ENCODE data around the gene MYO3B.

Gene MYO3B

DNA sequence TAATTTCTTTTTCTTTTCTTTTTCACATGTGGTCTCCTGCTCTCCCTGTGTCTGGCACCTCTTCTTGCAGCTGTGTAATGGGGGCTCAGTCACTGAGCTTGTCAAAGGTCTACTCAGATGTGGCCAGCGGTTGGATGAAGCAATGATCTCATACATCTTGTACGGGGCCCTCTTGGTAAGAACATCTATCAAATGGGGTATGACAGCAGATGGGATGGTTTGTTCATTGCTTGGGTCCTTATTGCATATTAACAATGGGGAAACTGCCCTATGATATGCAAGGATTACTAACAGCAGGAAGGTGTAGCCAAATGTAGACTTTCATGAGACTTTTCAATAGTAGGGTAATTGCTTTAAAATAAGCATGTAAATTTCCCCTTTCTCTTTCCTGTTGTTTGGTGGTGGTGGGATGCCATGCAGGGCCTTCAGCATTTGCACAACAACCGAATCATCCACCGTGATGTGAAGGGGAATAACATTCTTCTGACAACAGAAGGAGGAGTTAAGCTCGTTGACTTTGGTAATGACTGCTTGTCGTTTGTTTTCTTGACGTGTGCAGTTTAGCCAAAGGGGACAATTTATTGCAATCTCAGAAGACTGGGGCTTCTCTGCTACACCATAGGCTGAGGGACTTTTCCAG is 36.5 kb downstream of the MYO3B start:
- no peak for DNase-seq (ENCODE audit: low read depth)
- H3K4me3 ChIP-seq (ENCODE audit: low read length): no peak overlapping the region
- no peak overlapping the region for H3K9ac ChIP-seq (ENCODE audit: low read length)
- peaks cover 4% of the 10 kb centered on the region for H3K9me3 ChIP-seq (ENCODE audit: control insufficient read depth, low read length)
- H3K27me3 ChIP-seq (replicated peaks; ENCODE audit: control insufficient read depth, insufficient read depth, low read length): no peaks in the 10 kb centered on the region
- peaks cover 21% of the 10 kb centered on the region for H3K4me1 ChIP-seq (ENCODE audit: control insufficient read depth, insufficient read depth, low read length)
- H3K36me3 ChIP-seq (ENCODE audit: control insufficient read depth, insufficient read depth, low read length, severe bottlenecking): no peaks in the 10 kb centered on the region

DNA sequence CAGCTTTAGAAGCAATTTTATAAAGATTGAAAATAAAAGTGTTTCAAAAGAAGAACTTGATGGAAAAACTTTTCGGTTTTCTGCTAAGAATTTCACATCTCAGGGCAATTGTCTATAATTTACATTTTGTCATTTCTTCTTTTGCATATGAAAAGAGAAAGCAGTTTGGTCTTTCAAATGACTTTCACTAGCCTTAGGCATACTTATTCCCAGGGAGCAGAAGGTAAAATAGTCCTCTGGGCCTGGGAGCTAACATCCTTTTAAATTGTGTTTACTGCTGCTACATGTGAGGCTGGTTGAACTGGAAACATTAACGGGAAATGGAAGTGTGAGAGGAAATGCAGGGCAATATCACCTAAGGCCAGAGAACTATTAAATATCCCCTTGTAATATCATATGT is 37.1 kb downstream of the MYO3B start:
- Histone ChIP-seq H3K9me3 (ENCODE audit: control insufficient read depth, low read length) (peaks cover 4% of the 10 kb centered on the region), H3K27me3 (replicated peaks; ENCODE audit: control insufficient read depth, insufficient read depth, low read length) (no peaks in the 10 kb centered on the region), H3K36me3 (ENCODE audit: control insufficient read depth, insufficient read depth, low read length, severe bottlenecking) (no peaks in the 10 kb centered on the region), H3K4me3 (ENCODE audit: low read length) (no peak overlapping the region), H3K9ac (ENCODE audit: low read length) (no peak overlapping the region), H3K4me1 (ENCODE audit: control insufficient read depth, insufficient read depth, low read length) (peaks cover 21% of the 10 kb centered on the region)
- DNase-seq (ENCODE audit: low read depth): no peak

- peaks cover 24% of the 10 kb centered on the region for H3K4me1 ChIP-seq (ENCODE audit: control insufficient read depth, insufficient read depth, low read length)
- no peak for DNase-seq (ENCODE audit: low read depth)
- no peaks in the 10 kb centered on the region for H3K27me3 ChIP-seq (replicated peaks; ENCODE audit: control insufficient read depth, insufficient read depth, low read length)
- H3K4me3 ChIP-seq (ENCODE audit: low read length): no peak overlapping the region
- no peaks in the 10 kb centered on the region for H3K36me3 ChIP-seq (ENCODE audit: control insufficient read depth, insufficient read depth, low read length, severe bottlenecking)
- no peak overlapping the region for H3K9ac ChIP-seq (ENCODE audit: low read length)
- no peaks in the 10 kb centered on the region for H3K9me3 ChIP-seq (ENCODE audit: control insufficient read depth, low read length)
Observed at GRCh38 chr2:170216428-170216827, 38.5 kb downstream of the MYO3B start.

DNA sequence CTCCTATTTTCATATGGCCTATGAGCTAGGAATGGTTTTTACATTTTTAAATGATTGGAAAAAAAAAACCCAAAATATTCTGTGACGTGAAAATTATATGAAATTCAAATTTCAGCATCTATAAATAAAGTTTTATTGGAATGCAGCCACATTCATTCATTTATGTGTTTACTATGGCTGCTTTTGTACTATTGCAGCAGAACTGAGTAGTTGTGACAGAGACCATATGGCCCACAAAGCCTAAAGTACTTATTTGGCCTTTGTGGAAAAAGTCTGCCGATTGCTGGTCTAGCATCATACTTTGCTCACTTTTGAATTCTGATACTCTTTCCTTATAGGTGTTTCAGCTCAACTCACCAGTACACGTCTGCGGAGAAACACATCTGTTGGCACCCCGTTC is 39.0 kb downstream of the MYO3B start:
- no peaks in the 10 kb centered on the region for H3K27me3 ChIP-seq (replicated peaks; ENCODE audit: control insufficient read depth, insufficient read depth, low read length)
- H3K4me3 ChIP-seq (ENCODE audit: low read length): no peak overlapping the region
- no peak overlapping the region for H3K9ac ChIP-seq (ENCODE audit: low read length)
- no peaks in the 10 kb centered on the region for H3K9me3 ChIP-seq (ENCODE audit: control insufficient read depth, low read length)
- DNase-seq (ENCODE audit: low read depth): no peak
- no peaks in the 10 kb centered on the region for H3K36me3 ChIP-seq (ENCODE audit: control insufficient read depth, insufficient read depth, low read length, severe bottlenecking)
- H3K4me1 ChIP-seq (ENCODE audit: control insufficient read depth, insufficient read depth, low read length): peaks cover 29% of the 10 kb centered on the region

GRCh38 chr2:170217778-170218251 is 39.9 kb downstream of the MYO3B start:
- H3K4me1 ChIP-seq (ENCODE audit: control insufficient read depth, insufficient read depth, low read length): peaks cover 32% of the 10 kb centered on the region
- no peak overlapping the region for H3K4me3 ChIP-seq (ENCODE audit: low read length)
- H3K36me3 ChIP-seq (ENCODE audit: control insufficient read depth, insufficient read depth, low read length, severe bottlenecking): no peaks in the 10 kb centered on the region
- no peaks in the 10 kb centered on the region for H3K27me3 ChIP-seq (replicated peaks; ENCODE audit: control insufficient read depth, insufficient read depth, low read length)
- H3K9me3 ChIP-seq (ENCODE audit: control insufficient read depth, low read length): no peaks in the 10 kb centered on the region
- DNase-seq (ENCODE audit: low read depth): no peak
- no peak overlapping the region for H3K9ac ChIP-seq (ENCODE audit: low read length)

DNA sequence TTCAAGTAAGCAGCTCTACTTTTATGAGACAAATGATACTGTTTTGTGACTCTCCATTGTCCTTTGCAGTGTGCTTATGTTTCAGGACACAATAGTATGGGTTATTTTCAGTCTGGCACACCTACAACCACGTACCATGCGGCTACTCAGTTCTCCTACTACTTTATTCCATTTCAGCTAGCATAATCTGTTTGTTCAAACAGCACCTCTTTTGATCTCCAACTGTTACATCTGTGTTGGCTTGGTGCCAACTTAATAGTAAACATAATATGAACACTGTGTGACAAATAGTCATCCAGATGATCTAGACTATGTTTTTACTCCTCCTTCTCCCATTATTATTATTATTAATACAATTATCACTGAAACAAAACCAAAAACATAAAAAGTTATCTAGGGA is 40.5 kb downstream of the MYO3B start:
- Histone ChIP-seq H3K9me3 (ENCODE audit: control insufficient read depth, low read length) (no peaks in the 10 kb centered on the region), H3K27me3 (replicated peaks; ENCODE audit: control insufficient read depth, insufficient read depth, low read length) (no peaks in the 10 kb centered on the region), H3K9ac (ENCODE audit: low read length) (no peak overlapping the region), H3K4me1 (ENCODE audit: control insufficient read depth, insufficient read depth, low read length) (peaks cover 27% of the 10 kb centered on the region), H3K4me3 (ENCODE audit: low read length) (no peak overlapping the region), H3K36me3 (ENCODE audit: control insufficient read depth, insufficient read depth, low read length, severe bottlenecking) (no peaks in the 10 kb centered on the region)
- DNase-seq (ENCODE audit: low read depth): no peak

- H3K9ac ChIP-seq (ENCODE audit: low read length): no peak overlapping the region
- no peak for DNase-seq (ENCODE audit: low read depth)
- H3K36me3 ChIP-seq (ENCODE audit: control insufficient read depth, insufficient read depth, low read length, severe bottlenecking): no peaks in the 10 kb centered on the region
- no peaks in the 10 kb centered on the region for H3K9me3 ChIP-seq (ENCODE audit: control insufficient read depth, low read length)
- H3K4me1 ChIP-seq (ENCODE audit: control insufficient read depth, insufficient read depth, low read length): peaks cover 23% of the 10 kb centered on the region
- H3K4me3 ChIP-seq (ENCODE audit: low read length): no peak overlapping the region
- no peaks in the 10 kb centered on the region for H3K27me3 ChIP-seq (replicated peaks; ENCODE audit: control insufficient read depth, insufficient read depth, low read length)
Observed at GRCh38 chr2:170218931-170219330, 41.0 kb downstream of the MYO3B start.

DNA sequence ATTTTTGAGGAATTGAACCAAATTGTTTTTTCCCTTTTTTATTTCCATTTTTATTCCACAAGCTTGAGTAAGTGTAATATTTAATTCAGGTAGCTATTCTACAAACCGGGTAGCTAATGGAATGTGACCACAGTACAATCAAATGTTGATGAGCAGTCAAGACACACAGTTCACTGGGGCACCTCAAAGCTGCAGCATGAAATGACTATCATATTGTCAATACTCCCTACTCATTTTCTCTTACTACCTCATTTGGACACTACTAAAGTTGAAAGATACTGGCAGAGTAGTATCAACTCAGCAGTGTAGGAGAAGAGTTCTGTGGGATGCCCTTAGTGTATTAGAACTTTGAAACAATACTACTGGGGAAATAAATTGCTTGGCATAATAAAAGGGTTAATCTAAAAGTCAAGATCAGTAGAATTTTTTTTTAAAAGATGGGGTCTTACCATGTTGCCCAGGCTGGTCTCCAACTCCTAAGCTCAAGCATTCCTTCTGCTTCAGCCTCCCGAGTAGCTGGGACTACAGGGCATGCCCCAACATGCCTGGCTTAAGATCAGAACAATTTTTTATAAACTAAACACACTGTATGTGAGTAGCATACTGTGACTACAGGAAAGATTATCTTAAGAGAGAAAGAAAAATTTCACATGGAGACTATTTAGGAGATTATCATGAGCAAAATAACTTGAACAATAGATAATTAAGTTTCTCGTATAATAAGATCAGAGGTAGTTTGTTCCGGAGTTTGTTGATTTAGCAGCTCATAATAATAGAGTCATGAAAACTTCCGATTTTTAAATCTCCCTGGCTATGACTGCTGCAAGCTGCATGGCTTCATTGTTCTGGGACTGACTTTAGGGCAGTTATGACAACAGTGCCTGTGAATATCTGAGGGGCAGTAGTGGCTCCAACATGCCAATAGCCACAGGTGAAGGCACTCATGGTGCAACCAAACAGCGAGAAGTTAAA is 43.7 kb downstream of the MYO3B start:
- no peaks in the 10 kb centered on the region for H3K27me3 ChIP-seq (replicated peaks; ENCODE audit: control insufficient read depth, insufficient read depth, low read length)
- peak overlapping the region; percentile 61 for H3K4me3 ChIP-seq (ENCODE audit: low read length)
- DNase-seq (ENCODE audit: low read depth): peak; percentile 63
- peaks cover 23% of the 10 kb centered on the region for H3K4me1 ChIP-seq (ENCODE audit: control insufficient read depth, insufficient read depth, low read length)
- peak overlapping the region; percentile 39 for H3K9ac ChIP-seq (ENCODE audit: low read length)
- no peaks in the 10 kb centered on the region for H3K36me3 ChIP-seq (ENCODE audit: control insufficient read depth, insufficient read depth, low read length, severe bottlenecking)
- H3K9me3 ChIP-seq (ENCODE audit: control insufficient read depth, low read length): no peaks in the 10 kb centered on the region

DNA sequence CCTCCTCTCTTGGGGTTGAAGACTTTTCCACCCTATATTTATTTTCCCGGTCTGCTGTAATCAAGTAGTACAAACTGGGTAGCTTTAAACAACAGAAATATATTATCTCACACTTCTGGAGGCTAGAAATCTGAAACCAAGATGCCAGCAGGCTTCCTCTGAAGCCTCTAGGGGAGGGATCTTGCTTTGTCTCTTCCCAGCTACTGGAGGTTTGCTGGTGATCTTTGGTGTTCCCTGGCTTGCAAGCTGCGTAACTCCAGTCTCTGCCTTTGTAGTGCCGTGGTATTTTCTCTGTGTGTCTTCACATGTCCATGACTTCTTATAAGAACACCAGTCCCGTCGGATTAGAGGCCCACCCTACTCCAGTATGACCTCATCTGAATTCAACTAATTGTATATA is 44.4 kb downstream of the MYO3B start:
- DNase-seq (ENCODE audit: low read depth): peak; percentile 44
- H3K36me3 ChIP-seq (ENCODE audit: control insufficient read depth, insufficient read depth, low read length, severe bottlenecking): no peaks in the 10 kb centered on the region
- no peaks in the 10 kb centered on the region for H3K27me3 ChIP-seq (replicated peaks; ENCODE audit: control insufficient read depth, insufficient read depth, low read length)
- H3K4me1 ChIP-seq (ENCODE audit: control insufficient read depth, insufficient read depth, low read length): peaks cover 22% of the 10 kb centered on the region
- H3K4me3 ChIP-seq (ENCODE audit: low read length): no peak overlapping the region
- no peak overlapping the region for H3K9ac ChIP-seq (ENCODE audit: low read length)
- H3K9me3 ChIP-seq (ENCODE audit: control insufficient read depth, low read length): no peaks in the 10 kb centered on the region

- Histone ChIP-seq H3K9me3 (ENCODE audit: control insufficient read depth, low read length) (no peaks in the 10 kb centered on the region), H3K4me1 (ENCODE audit: control insufficient read depth, insufficient read depth, low read length) (peaks cover 16% of the 10 kb centered on the region), H3K4me3 (ENCODE audit: low read length) (no peak overlapping the region), H3K27me3 (replicated peaks; ENCODE audit: control insufficient read depth, insufficient read depth, low read length) (no peaks in the 10 kb centered on the region), H3K9ac (ENCODE audit: low read length) (no peak overlapping the region), H3K36me3 (ENCODE audit: control insufficient read depth, insufficient read depth, low read length, severe bottlenecking) (no peaks in the 10 kb centered on the region)
- no peak for DNase-seq (ENCODE audit: low read depth)
Observed at GRCh38 chr2:170222842-170223241, 44.9 kb downstream of the MYO3B start.

GRCh38 chr2:170224692-170225294 is 46.8 kb downstream of the MYO3B start:
- peaks cover 18% of the 10 kb centered on the region for H3K4me1 ChIP-seq (ENCODE audit: control insufficient read depth, insufficient read depth, low read length)
- H3K4me3 ChIP-seq (ENCODE audit: low read length): no peak overlapping the region
- H3K36me3 ChIP-seq (ENCODE audit: control insufficient read depth, insufficient read depth, low read length, severe bottlenecking): no peaks in the 10 kb centered on the region
- no peak overlapping the region for H3K9ac ChIP-seq (ENCODE audit: low read length)
- DNase-seq (ENCODE audit: low read depth): no peak
- no peaks in the 10 kb centered on the region for H3K27me3 ChIP-seq (replicated peaks; ENCODE audit: control insufficient read depth, insufficient read depth, low read length)
- no peaks in the 10 kb centered on the region for H3K9me3 ChIP-seq (ENCODE audit: control insufficient read depth, low read length)

Measured in adipocyte (in vitro differentiated cells).